T47D (cell line): Measurements from ENCODE around the gene GSDMA.

Source experiments
- DNase-seq, 2 experiments: peaks; one replicate each; pipeline versions ENCODE4 v3.0.0 to v3.0.0-alpha.2; 2011 to 2012; ENCODE audit warnings: low read depth in 1 of 2, low spot score in 1 of 2
- JUND ChIP-seq: IDR thresholded peaks from 2 replicates; pipeline ENCODE4 v1.6.1; 2012; ENCODE audit warnings: low read depth
- in situ Hi-C: cut with HindIII; loops from 2 replicates; pipeline ENCODE4 v1.10.0; 2016; ENCODE audit warnings: low sequenced_read_pairs, low pct_unique_long_range_greater_than_20kb

The GSDMA gene

GRCh38 chr17:39973496-39973895 lies 10.7 kb downstream of the GSDMA start:
- no peak for DNase-seq
- TF ChIP-seq JUND: no peak
- in situ Hi-C loops: no loop called here

GRCh38 chr17:39974433-39974832 lies 11.6 kb downstream of the GSDMA start:
- no peak for DNase-seq
- no peak for TF ChIP-seq JUND
- in situ Hi-C loops: no loop called here

- no peak for TF ChIP-seq JUND
- no peak for DNase-seq
- in situ Hi-C loops: no loop called here
These were observed 13.0 kb downstream of the GSDMA start for GRCh38 chr17:39975801-39976200.

- DNase-seq: no peak
- no peak for TF ChIP-seq JUND
- in situ Hi-C loops: no loop called here
These were observed 16.3 kb downstream of the GSDMA start for GRCh38 chr17:39979016-39979670.

GRCh38 chr17:39979893-39980350 lies 17.1 kb downstream of the GSDMA start:
- peak in 1 of 2 experiments; percentile 25 for DNase-seq
- in situ Hi-C loops: no loop called here
- TF ChIP-seq JUND: no peak

GRCh38 chr17:39980351-39981206 lies 17.8 kb downstream of the GSDMA start, which contains the start of gene PSMD3:
Gene PSMD3, plus strand, starts transcription at chr17:39980807. Its CDS starts 164 bp downstream, at chr17:39980971.
- peak; percentile 94 to 100 for DNase-seq
- in situ Hi-C loops: no loop called here
- TF ChIP-seq JUND: peak; percentile 11; the same call in 1 of the 2 replicates

GRCh38 chr17:39981207-39981741 lies 18.5 kb downstream of the GSDMA start:
- in situ Hi-C loops: no loop called here
- no peak for TF ChIP-seq JUND
- no peak for DNase-seq

- no peak for TF ChIP-seq JUND
- no peak for DNase-seq
- in situ Hi-C loops: no loop called here
These were observed 19.1 kb downstream of the GSDMA start for GRCh38 chr17:39981766-39982375.

GRCh38 chr17:39988206-39988810 lies 25.5 kb downstream of the GSDMA start:
- in situ Hi-C loops: no loop called here

GRCh38 chr17:39994448-39994847 lies 31.6 kb downstream of the GSDMA start:
- TF ChIP-seq JUND: no peak
- in situ Hi-C loops: no loop called here
- no peak for DNase-seq

More at GRCh38 chr17:39988206-39988810, 25.5 kb downstream of the GSDMA start:
- no peak for DNase-seq
- TF ChIP-seq JUND: no peak

GRCh38 chr17:39995438-39995837 lies 32.6 kb downstream of the GSDMA start:
- no peak for DNase-seq
- no peak for TF ChIP-seq JUND
- in situ Hi-C loops: no loop called here

- DNase-seq: no peak
- no peak for TF ChIP-seq JUND
- in situ Hi-C loops: no loop called here
These were observed 33.4 kb downstream of the GSDMA start for GRCh38 chr17:39996162-39996561.
